GM12878 (cell line): Measurements from ENCODE around the gene ASGR1. TPM values are rescaled to one million over a fixed set of nuclear protein-coding genes. Genes with fewer than 3 reads are reported as not detected.

ENCODE experiments used
- ATF2 ChIP-seq: IDR thresholded peaks from 2 replicates; pipeline ENCODE4 v1.6.1; 2012; ENCODE audit warnings: low read length, inconsistent platforms
- E2F8 ChIP-seq: fragments of 450-650 bp; IDR thresholded peaks from 2 replicates; pipeline ENCODE4 v1.6.1; 2018; ENCODE audit warnings: mild to moderate bottlenecking, low read depth, moderate library complexity; ENCODE audit not compliant: partially characterized antibody
- HCFC1 ChIP-seq: fragments of 150-350 bp; IDR thresholded peaks from 2 replicates; pipeline ENCODE4 v1.6.1; 2014; ENCODE audit warnings: low read length
- POLR2AphosphoS5 ChIP-seq: IDR thresholded peaks from 2 replicates; pipeline ENCODE4 v1.6.1; 2011; ENCODE audit warnings: mild to moderate bottlenecking, low read length, inconsistent platforms
- SMAD5 ChIP-seq: IDR thresholded peaks from 2 replicates; pipeline ENCODE4 v1.6.1; 2016; ENCODE audit warnings: antibody characterized with exemption, low read depth
- polyA plus RNA-seq, 11 experiments: library from polyadenylated mRNA; depleted of rRNA in 4 of 11; unstranded in 6 of 11; stranded (reverse) in 5 of 11; fragments of >200 nt; fragmentation: Nextera tagmentation in 4 of 11; fragmentation: Illumina TruSeq in 1 of 11; extraction: Ambion mirVana in 4 of 11; extraction: Trizol in 1 of 11; gene quantifications; 1 replicate in 1 of 11; 2 replicates in 10 of 11; pipeline versions ENCODE4 v1.2.1 to v1.2.3, GENCODE V29; 2011 to 2016; ENCODE audit warnings: inconsistent platforms in 2 of 11, missing spikeins in 2 of 11, low read depth in 1 of 11
- total RNA-seq, 4 experiments: library from RNA; depleted of rRNA in 3 of 4; stranded (reverse); fragments of >200 nt in 3 of 4; fragmentation: Illumina TruSeq in 1 of 4; extraction: Trizol in 1 of 4; gene quantifications; 2 replicates each; pipeline versions ENCODE4 v1.2.1 to v1.2.3, GENCODE V29; 2013 to 2021

Gene ASGR1
- total and polyA plus RNA-seq, 10 of the 15 experiments (the other 5 are each of a cell fraction or from before 2014, with no cell fraction given), result 0.06 to 0.34 (median 0.14) TPM; not detected in 6

GRCh38 chr17:7220593-7221277 lies 41.6 kb upstream of the ASGR1 start (continued):
- no peak for TF ChIP-seq E2F8
- no peak; the same call in 1 of the 2 replicates for TF ChIP-seq POLR2AphosphoS5
- TF ChIP-seq ATF2, result no peak
- TF ChIP-seq SMAD5, result no peak
- 0 out of 2 replicates have a peak, but pooled peaks have one; percentile 28 for TF ChIP-seq HCFC1
